HepG2 (cell line): ENCODE measurements around the gene ECHDC1. TPM values are rescaled to one million over a fixed set of nuclear protein-coding genes. Genes with fewer than 3 reads are reported as not detected.

Experiments used
- ATAC-seq: fragments of 200-7000 bp; cut with Tn5 transposase; 3 replicates; pipeline ENCODE4 v1.9.1; 2020; ENCODE audit warnings: mild to moderate bottlenecking, moderate library complexity
- BruUV-seq: library from RNA; stranded (reverse); fragments of 400-500 nt; replicated peaks from 2 replicates; lab custom pipeline; 2021; lab: Mats Ljungman, UMichigan
- CTCF ChIA-PET: fragments of 300-600 bp; formaldehyde crosslinking; extraction: SDS; loops from one replicate; lab custom pipeline; 2021; ENCODE audit warnings: low total read pairs, inconsistent platforms, low intra/inter-chr PET ratio; lab: Yijun Ruan, JAX
- POLR2A ChIA-PET: fragments of 350-600 bp; sonication (Branson Sonifier 250); formaldehyde crosslinking; loops from one replicate; lab custom pipeline; 2020; ENCODE audit warnings: antibody characterized with exemption, inconsistent platforms; lab: Yijun Ruan, JAX
- DNase-seq: peaks from one replicate; pipeline ENCODE4 v3.0.0-alpha.2; 2015; ENCODE audit warnings: low spot score
- FAIRE-seq: peaks from 3 replicates; lab custom pipeline; 2011; peaks lifted over from hg19 to GRCh38; lab: Jason Lieb, UNC
- H2AFZ ChIP-seq: one replicate; pipeline ENCODE4 v1.6.1; 2011; ENCODE audit warnings: low read length, inconsistent platforms
- H3K27ac ChIP-seq: fragments of 300-600 bp; 3 replicates; pipeline ENCODE4 v1.8.0; 2011; ENCODE audit warnings: mixed run types, mild to moderate bottlenecking, mixed read lengths, low read length, inconsistent platforms; ENCODE audit not compliant: insufficient read depth; ENCODE audit errors: extremely low read length
- H3K27me3 ChIP-seq, 2 experiments: fragments of 200-600 bp in 1 of 2; 2 replicates in 1 of 2; 3 replicates in 1 of 2; pipeline versions ENCODE4 v1.6.0 to v1.8.0; 2011; ENCODE audit warnings: low read length in 2 of 2, mild to moderate bottlenecking in 2 of 2, moderate library complexity in 2 of 2, inconsistent platforms in 1 of 2; ENCODE audit not compliant: insufficient read depth in 2 of 2, control insufficient read depth in 1 of 2
- H3K36me3 ChIP-seq, 2 experiments: fragments of 200-600 bp in 1 of 2; replicated peaks in 1 of 2; 2 replicates in 1 of 2; 3 replicates in 1 of 2; pipeline versions ENCODE4 v1.5.1 to v1.8.0; 2011; ENCODE audit warnings: low read length in 2 of 2, inconsistent platforms in 1 of 2; ENCODE audit not compliant: insufficient read depth in 2 of 2, control insufficient read depth in 1 of 2
- H3K4me1 ChIP-seq: 2 replicates; pipeline ENCODE4 v1.5.1; 2012; ENCODE audit warnings: low read length, inconsistent platforms; ENCODE audit not compliant: insufficient read depth
- H3K4me2 ChIP-seq: 2 replicates; pipeline ENCODE4 v1.6.0; 2011; ENCODE audit warnings: low read depth, low read length, inconsistent platforms
- H3K4me3 ChIP-seq, 3 experiments: fragments of 200-600 bp in 1 of 3; sonication (generic), shearing (Covaris generic) in 1 of 3; replicated peaks in 1 of 3; 2 replicates each; pipeline ENCODE4 v1.5.1; 2011 to 2016; ENCODE audit warnings: low read length in 3 of 3, inconsistent platforms in 2 of 3, low read depth in 2 of 3, mild to moderate bottlenecking in 2 of 3, control low read depth in 1 of 3, mixed read lengths in 1 of 3; ENCODE audit not compliant: insufficient read depth in 1 of 3
- H3K79me2 ChIP-seq: one replicate; pipeline ENCODE4 v1.6.1; 2011; ENCODE audit warnings: low read length, inconsistent platforms; ENCODE audit not compliant: insufficient read depth
- H3K9ac ChIP-seq: 2 replicates; pipeline ENCODE4 v1.6.0; 2011; ENCODE audit warnings: mild to moderate bottlenecking, low read depth, low read length, inconsistent platforms; ENCODE audit not compliant: insufficient read depth
- H3K9me3 ChIP-seq: 2 replicates; pipeline ENCODE4 v1.5.1; 2012; ENCODE audit warnings: mild to moderate bottlenecking, low read length
- H4K20me1 ChIP-seq: 2 replicates; pipeline ENCODE4 v1.6.0; 2011; ENCODE audit warnings: inconsistent platforms, mild to moderate bottlenecking, low read length, moderate library complexity; ENCODE audit not compliant: insufficient read depth
- ATF7 ChIP-seq, 2 experiments: fragments of 450-650 bp in 1 of 2; sonication (generic) in 1 of 2; formaldehyde crosslinking in 1 of 2; IDR thresholded peaks; 2 replicates each; pipeline versions ENCODE4 v1.4.0 to v1.6.1; 2016 to 2020; ENCODE audit warnings: antibody characterized with exemption in 1 of 2, mild to moderate bottlenecking in 1 of 2, missing genetic modification reagents in 1 of 2
- BCL6 ChIP-seq: IDR thresholded peaks from 2 replicates; pipeline ENCODE4 v1.6.1; 2016; ENCODE audit warnings: missing genetic modification reagents, missing compliant biosample characterization
- CEBPB ChIP-seq: IDR thresholded peaks from 2 replicates; pipeline ENCODE4 v1.6.1; 2011; ENCODE audit warnings: low read depth, low read length, improper control_type of control experiment, borderline replicate concordance
- CREB1 ChIP-seq, 2 experiments: fragments of 450-650 bp in 1 of 2; IDR thresholded peaks; 2 replicates each; pipeline ENCODE4 v1.6.1; 2016 to 2017; ENCODE audit warnings: control low read depth in 1 of 2, mild to moderate bottlenecking in 1 of 2, missing compliant biosample characterization in 1 of 2, missing genetic modification characterization in 1 of 2
- GATA4 ChIP-seq: sonication (generic); IDR thresholded peaks from 2 replicates; pipeline ENCODE4 v1.6.1; 2016; ENCODE audit warnings: antibody characterized with exemption, low read depth, borderline replicate concordance
- GTF2F1 ChIP-seq: fragments of 150-350 bp; IDR thresholded peaks from 2 replicates; pipeline ENCODE4 v1.6.1; 2014; ENCODE audit warnings: low read length
- GTF3A ChIP-seq: sonication (generic); formaldehyde crosslinking; conservative IDR thresholded peaks from 2 replicates; pipeline ENCODE4 v1.4.0; 2020; ENCODE audit warnings: mild to moderate bottlenecking, missing genetic modification reagents
- HNRNPLL ChIP-seq: fragments of 200-400 bp; formaldehyde crosslinking; IDR thresholded peaks from 2 replicates; pipeline ENCODE4 v1.6.1; 2017; ENCODE audit warnings: mild to moderate bottlenecking, low read depth, low read length; ENCODE audit not compliant: poor library complexity, severe bottlenecking
- KLF6 ChIP-seq: IDR thresholded peaks from 2 replicates; pipeline ENCODE4 v1.8.0; 2016; ENCODE audit warnings: missing biosample characterization, missing genetic modification reagents
- NR2F6 ChIP-seq, 2 experiments: IDR thresholded peaks; 2 replicates each; pipeline ENCODE4 v1.6.1; 2016; ENCODE audit warnings: antibody characterized with exemption in 1 of 2, mild to moderate bottlenecking in 1 of 2
- SMARCE1 ChIP-seq: fragments of 450-650 bp; IDR thresholded peaks from 2 replicates; pipeline ENCODE4 v1.6.1; 2017; ENCODE audit warnings: borderline replicate concordance
- SOX6 ChIP-seq, 2 experiments: fragments of 450-650 bp in 1 of 2; sonication (generic) in 1 of 2; formaldehyde crosslinking in 1 of 2; IDR thresholded peaks; 2 replicates each; pipeline versions ENCODE4 v1.4.0 to v1.6.1; 2017 to 2020; ENCODE audit warnings: antibody characterized with exemption in 1 of 2, mild to moderate bottlenecking in 1 of 2, missing genetic modification reagents in 1 of 2
- ZNF746 ChIP-seq: sonication (generic); formaldehyde crosslinking; IDR thresholded peaks from 2 replicates; pipeline ENCODE4 v1.8.0; 2022; ENCODE audit warnings: mild to moderate bottlenecking, missing genetic modification reagents
- WGBS: methylation state at CpG from one replicate; pipeline ENCODE4 v1.1.6; 2017; ENCODE audit warnings: low lambda C conversion rate; 5-methylcytosine and 5-hydroxymethylcytosine counted together
- in situ Hi-C: cut with HindIII; loops from 2 replicates; pipeline ENCODE4 v1.10.0; 2017; ENCODE audit warnings: low pct_unique_long_range_greater_than_20kb; ENCODE audit not compliant: extremely low pct_ligation_motif_present
- intact Hi-C: fragments of 100-400 bp; cut with micrococcal nuclease; formaldehyde crosslinking; loops from one replicate; pipeline ENCODE4 v1.10.0; 2022; ENCODE audit not compliant: unreplicated experiment
- polyA plus RNA-seq, 8 experiments: library from polyadenylated mRNA; depleted of rRNA in 3 of 8; stranded (reverse) in 7 of 8; unstranded in 1 of 8; fragments of >200 nt; fragmentation: Illumina TruSeq in 4 of 8; extraction: Trizol in 4 of 8; gene quantifications; 2 replicates each; pipeline versions ENCODE4 v1.2.1 to v1.2.3, GENCODE V29; 2011 to 2016; ENCODE audit warnings: low read depth in 4 of 8, missing spikeins in 1 of 8, mixed read lengths in 1 of 8; ENCODE audit not compliant: insufficient read depth in 1 of 8
- total RNA-seq, 5 experiments: library from RNA; depleted of rRNA; stranded (reverse); fragments of >200 nt; fragmentation: Illumina TruSeq; extraction: Trizol; gene quantifications; 2 replicates each; pipeline ENCODE4 v1.2.3, GENCODE V29; 2016; ENCODE audit warnings: low read depth in 1 of 5
- TF ChIP-seq, protein P1 (sequence below): IDR thresholded peaks from 2 replicates; pipeline ENCODE4 v1.4.0; 2020; ENCODE audit warnings: mild to moderate bottlenecking, missing genetic modification reagents

The ECHDC1 gene
- total and polyA plus RNA-seq, 2 of the 13 experiments (the other 11 are each of a cell fraction or from before 2014, with no cell fraction given), result 32.8 to 98.1 TPM

DNA sequence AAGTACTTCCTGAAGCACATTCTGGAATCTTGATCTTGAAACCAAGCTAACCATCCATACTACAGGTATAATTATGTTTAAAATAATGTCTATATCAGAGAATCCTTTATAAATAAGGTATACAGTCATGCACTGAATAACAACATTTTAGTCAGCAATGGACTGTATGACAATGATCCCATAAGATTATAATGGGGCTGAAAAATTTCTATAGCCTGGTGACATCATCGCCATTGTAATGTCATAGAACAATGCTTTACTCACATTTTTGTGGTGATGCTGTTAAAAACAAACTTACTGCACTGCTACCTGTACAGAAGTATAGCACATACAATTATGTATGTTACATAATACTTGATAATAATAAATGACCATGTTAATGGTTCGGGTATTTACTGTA is 44.9 kb downstream of the ECHDC1 start:
- in situ Hi-C loops (no loop called here), intact Hi-C loops (no loop called here)
- Histone ChIP-seq H3K79me2 (peaks cover 2% of the 10 kb centered on the region), H3K27me3 (no peaks in the 10 kb centered on the region), H3K36me3 (peaks cover 1 to 10% of the 10 kb centered on the region in 2 experiments; a peak in 3 of 5 replicates), H3K9me3 (no peaks in the 10 kb centered on the region)
- no peak for TF ChIP-seq GTF2F1
- TF ChIP-seq ATF7 (IDR thresholded peaks at IDR 0.05), result peak; percentile 79
- no peak for TF ChIP-seq ATF7 (CRISPR knock-in tag; IDR thresholded peaks at IDR 0.05)
- no peak for TF ChIP-seq CEBPB
- no peak for TF ChIP-seq HNRNPLL
- peak; percentile 81 for TF ChIP-seq CREB1 (IDR thresholded peaks at IDR 0.05)
- no peak for TF ChIP-seq CREB1 (CRISPR knock-in tag; IDR thresholded peaks at IDR 0.05)
- no peak for TF ChIP-seq ZNF746 (CRISPR knock-in tag)
- TF ChIP-seq, all 625 proteins: peak for 2
- 53% methylated on average over 2 of the region's 2 CpGs for WGBS
- ChIA-PET CTCF (no interaction called here), POLR2A (interaction anchor here (3.9 kb wide), 1 partner anchor 32 kb away, joined by 37 read pairs; the partner anchor contains the start of gene RNF146)
- Histone ChIP-seq H3K9ac (no peak overlapping the region), H3K4me3 (no peak overlapping the region), H4K20me1 (no peaks in the 10 kb centered on the region; the same call in 1 of the 2 replicates), H3K4me1 (peaks cover 22% of the 10 kb centered on the region), H3K4me2 (no peak overlapping the region), H3K27ac (no peak overlapping the region), H2AFZ (no peak overlapping the region)
- BruUV-seq, result no TSS peak
- FAIRE-seq (no peak), DNase-seq (no peak), ATAC-seq (no peak)

DNA sequence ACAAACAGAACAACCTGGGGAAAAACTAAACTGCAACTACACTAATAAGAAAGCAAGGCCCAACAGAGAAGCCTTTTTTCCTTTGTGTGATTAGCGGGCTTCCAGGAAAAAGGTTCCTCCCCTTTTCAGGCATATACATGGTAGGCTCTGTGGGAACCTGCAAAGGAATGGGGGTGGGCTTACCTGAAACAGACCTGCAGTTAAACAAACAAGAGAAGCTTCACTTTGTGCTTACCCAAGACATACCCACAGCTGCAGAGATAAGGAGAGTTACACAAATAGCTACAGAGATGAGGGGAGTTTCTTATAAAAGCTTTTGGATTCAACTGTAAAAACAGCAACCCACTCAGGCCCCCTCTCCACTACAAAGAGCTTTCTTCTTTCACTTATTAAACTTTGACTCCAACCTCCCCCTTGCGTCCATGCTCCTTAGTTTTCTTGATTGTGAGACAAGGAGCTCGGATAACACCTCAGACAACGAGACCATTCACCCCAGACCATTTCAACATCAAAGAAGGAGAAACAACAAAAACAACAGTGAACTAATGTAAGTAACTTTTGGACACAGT is 45.8 kb downstream of the ECHDC1 start:
- Histone ChIP-seq H3K36me3 (peaks cover 1 to 10% of the 10 kb centered on the region in 2 experiments; a peak in 4 of 5 replicates), H2AFZ (no peak overlapping the region), H3K9me3 (no peaks in the 10 kb centered on the region), H3K9ac (peak overlapping the region; percentile 50; the same call in 1 of the 2 replicates), H3K27me3 (no peaks in the 10 kb centered on the region), H4K20me1 (no peaks in the 10 kb centered on the region; the same call in 1 of the 2 replicates), H3K79me2 (no peaks in the 10 kb centered on the region), H3K27ac (peak overlapping the region; percentile 54), H3K4me1 (peaks cover 22% of the 10 kb centered on the region), H3K4me3 (peak overlapping the region in 1 of 3 experiments; percentile 18; a peak in 1 of 6 replicates), H3K4me2 (peak overlapping the region; percentile 66)
- DNase-seq, result peak; percentile 90
- BruUV-seq, result no TSS peak
- FAIRE-seq, result peak; percentile 62
- ChIA-PET POLR2A (interaction anchor here (1.1 to 3.9 kb wide), 5 partner anchors 12 to 45 kb away, joined by 3 to 37 read pairs (median 5); partner anchors contain the start of gene RNF146), CTCF (interaction anchor here (0.8 kb wide), 1 partner anchor 31 kb away, joined by 3 read pairs; the partner anchor contains the start of gene RNF146)
- 20% methylated on average over 4 of the region's 4 CpGs for WGBS
- in situ Hi-C loops (no loop called here), intact Hi-C loops (loop anchor here (2.0 kb wide), 1 partner anchor 45 kb away; the partner anchor contains the start of gene ECHDC1)
- peak; percentile 93 for ATAC-seq
- TF ChIP-seq SOX6 (IDR thresholded peaks at IDR 0.05) (no peak), SOX6 (CRISPR knock-in tag; IDR thresholded peaks at IDR 0.05) (peak; percentile 75), BCL6 (CRISPR knock-in tag) (peak; percentile 87), NR2F6 (IDR thresholded peaks at IDR 0.05) (no peak), NR2F6 (CRISPR knock-in tag; IDR thresholded peaks at IDR 0.05) (no peak; the same call in 1 of the 2 replicates), GTF3A (CRISPR knock-in tag) (no peak), GATA4 (0 out of 2 replicates have a peak, but pooled peaks have one; percentile 26), KLF6 (CRISPR knock-in tag) (no peak), SMARCE1 (no peak)
- TF ChIP-seq, protein P1, sequence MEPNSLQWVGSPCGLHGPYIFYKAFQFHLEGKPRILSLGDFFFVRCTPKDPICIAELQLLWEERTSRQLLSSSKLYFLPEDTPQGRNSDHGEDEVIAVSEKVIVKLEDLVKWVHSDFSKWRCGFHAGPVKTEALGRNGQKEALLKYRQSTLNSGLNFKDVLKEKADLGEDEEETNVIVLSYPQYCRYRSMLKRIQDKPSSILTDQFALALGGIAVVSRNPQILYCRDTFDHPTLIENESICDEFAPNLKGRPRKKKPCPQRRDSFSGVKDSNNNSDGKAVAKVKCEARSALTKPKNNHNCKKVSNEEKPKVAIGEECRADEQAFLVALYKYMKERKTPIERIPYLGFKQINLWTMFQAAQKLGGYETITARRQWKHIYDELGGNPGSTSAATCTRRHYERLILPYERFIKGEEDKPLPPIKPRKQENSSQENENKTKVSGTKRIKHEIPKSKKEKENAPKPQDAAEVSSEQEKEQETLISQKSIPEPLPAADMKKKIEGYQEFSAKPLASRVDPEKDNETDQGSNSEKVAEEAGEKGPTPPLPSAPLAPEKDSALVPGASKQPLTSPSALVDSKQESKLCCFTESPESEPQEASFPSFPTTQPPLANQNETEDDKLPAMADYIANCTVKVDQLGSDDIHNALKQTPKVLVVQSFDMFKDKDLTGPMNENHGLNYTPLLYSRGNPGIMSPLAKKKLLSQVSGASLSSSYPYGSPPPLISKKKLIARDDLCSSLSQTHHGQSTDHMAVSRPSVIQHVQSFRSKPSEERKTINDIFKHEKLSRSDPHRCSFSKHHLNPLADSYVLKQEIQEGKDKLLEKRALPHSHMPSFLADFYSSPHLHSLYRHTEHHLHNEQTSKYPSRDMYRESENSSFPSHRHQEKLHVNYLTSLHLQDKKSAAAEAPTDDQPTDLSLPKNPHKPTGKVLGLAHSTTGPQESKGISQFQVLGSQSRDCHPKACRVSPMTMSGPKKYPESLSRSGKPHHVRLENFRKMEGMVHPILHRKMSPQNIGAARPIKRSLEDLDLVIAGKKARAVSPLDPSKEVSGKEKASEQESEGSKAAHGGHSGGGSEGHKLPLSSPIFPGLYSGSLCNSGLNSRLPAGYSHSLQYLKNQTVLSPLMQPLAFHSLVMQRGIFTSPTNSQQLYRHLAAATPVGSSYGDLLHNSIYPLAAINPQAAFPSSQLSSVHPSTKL (CRISPR knock-in tag), result peak; percentile 72
